Jurkat, Clone E6-1 (cell line): ENCODE results near the gene AOAH.
A peak's percentile ranks its signal among the peaks of the same experiment; 100 is the strongest.
"Not testable (repeated sequence)": the region's sequence is repeated elsewhere in the genome, so short reads cannot be mapped to it uniquely, and the experiment has no call there.

Source experiments
- DNase-seq: peaks from one replicate; pipeline ENCODE4 v3.0.0-alpha.2; 2011; ENCODE audit warnings: low read depth, low spot score
- H3K4me3 ChIP-seq: 2 replicates; pipeline ENCODE4 v1.5.1; 2011; ENCODE audit warnings: mild to moderate bottlenecking, low read length, control low read depth, moderate library complexity

Gene AOAH

GRCh38 chr7:36504617-36505016 is 219.7 kb downstream of the AOAH start:
- H3K4me3 ChIP-seq, DNase-seq: not testable (repeated sequence)

GRCh38 chr7:36504216-36504615 is 220.1 kb downstream of the AOAH start:
- not testable (repeated sequence) for DNase-seq, H3K4me3 ChIP-seq

GRCh38 chr7:36497775-36498174 is 226.5 kb downstream of the AOAH start:
- H3K4me3 ChIP-seq: no peak overlapping the region
- no peak for DNase-seq

DNA sequence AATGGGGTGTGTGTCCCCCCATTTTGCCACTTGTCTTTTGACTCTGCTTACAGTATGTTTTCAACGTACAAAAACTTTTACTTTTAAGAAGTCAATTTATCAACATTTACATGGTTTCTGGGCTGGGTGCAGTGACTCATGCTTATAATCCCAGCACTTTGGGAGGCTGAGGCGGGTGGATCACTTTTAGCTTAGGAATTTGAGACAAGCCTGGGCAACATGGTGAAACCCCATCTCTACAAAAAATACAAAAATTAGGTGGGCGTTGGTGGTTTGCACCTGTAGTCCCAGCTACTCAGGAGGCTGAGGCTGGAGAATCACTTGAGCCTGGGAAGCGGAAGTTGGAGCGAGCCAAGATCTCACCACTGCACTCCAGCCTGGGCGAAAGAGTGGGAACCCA is 227.1 kb downstream of the AOAH start:
- H3K4me3 ChIP-seq, DNase-seq: not testable (repeated sequence)

GRCh38 chr7:36496576-36496975 is 227.7 kb downstream of the AOAH start:
- H3K4me3 ChIP-seq: no peak overlapping the region
- DNase-seq: no peak

DNA sequence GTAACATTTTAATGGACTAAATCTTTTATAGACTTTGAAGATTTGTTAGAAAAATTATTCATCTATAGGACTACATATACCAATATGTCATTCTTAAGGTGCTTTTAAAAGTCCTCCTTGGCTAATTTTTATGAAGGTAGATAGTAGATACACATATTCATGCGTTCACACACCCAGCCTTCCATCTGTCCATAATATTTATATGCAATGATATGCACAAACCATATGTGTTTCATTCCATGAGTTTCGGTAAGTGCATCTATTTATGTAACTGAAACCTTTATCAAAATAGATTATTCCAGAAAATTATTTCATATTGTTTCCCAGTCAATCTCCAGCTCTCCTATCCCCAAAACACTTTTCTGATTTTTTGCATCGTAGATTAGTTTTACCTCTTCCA is 233.0 kb downstream of the AOAH start:
- no peak overlapping the region for H3K4me3 ChIP-seq
- DNase-seq: no peak

- DNase-seq: no peak
- H3K4me3 ChIP-seq: no peak overlapping the region
Measured at GRCh38 chr7:36490419-36490830, 233.9 kb downstream of the AOAH start.

DNA sequence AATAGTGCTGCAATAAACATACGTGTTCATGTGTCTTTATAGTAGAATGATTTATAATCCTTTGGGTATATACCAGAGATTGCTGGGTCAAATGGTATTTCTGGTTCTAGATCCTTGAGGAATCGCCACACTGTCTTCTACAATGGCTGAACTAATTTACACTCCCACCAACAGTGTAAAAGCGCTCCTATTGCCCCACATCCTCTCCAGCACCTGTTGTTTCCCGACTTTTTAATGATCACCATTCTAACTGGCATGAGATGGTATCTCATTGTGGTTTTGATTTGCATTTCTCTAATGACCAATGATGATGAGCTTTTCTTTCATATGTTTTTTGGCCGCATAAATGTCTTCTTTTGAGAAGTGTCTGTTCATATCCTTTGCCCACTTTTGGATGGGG is 235.6 kb downstream of the AOAH start:
- not testable (repeated sequence) for H3K4me3 ChIP-seq, DNase-seq

DNA sequence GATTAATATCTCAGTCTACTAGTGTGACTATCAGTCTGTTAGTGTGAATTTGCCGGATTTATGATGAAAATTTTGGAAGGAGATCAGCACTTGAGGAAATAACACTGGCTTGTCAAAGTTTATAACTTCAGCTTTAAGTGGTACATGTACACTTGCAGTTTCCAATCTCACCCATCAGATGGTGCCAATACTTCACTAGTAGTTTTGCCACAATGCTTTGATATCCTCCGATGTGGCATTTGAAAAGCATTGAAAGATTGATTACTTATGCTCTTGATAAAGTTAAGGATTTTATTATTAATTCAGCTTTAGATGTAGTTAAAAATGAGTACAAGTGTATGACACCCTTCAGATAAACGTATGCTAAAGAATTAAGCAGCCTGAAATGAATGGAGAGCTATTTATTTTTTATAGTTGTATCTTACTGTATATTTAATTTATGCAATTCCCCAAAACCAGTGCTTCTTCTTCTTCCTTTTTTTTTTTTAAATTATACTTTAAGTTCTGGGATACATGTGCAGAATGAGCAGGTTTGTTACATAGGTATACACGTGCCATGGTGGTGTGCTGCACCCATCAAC is 236.4 kb downstream of the AOAH start:
- no peak overlapping the region for H3K4me3 ChIP-seq
- DNase-seq: peak; percentile 75

GRCh38 chr7:36486336-36486735 is 238.0 kb downstream of the AOAH start:
- no peak overlapping the region for H3K4me3 ChIP-seq
- DNase-seq: no peak

- H3K4me3 ChIP-seq: no peak overlapping the region
- no peak for DNase-seq
Measured at GRCh38 chr7:36484265-36484664, 240.0 kb downstream of the AOAH start.

- not testable (repeated sequence) for H3K4me3 ChIP-seq, DNase-seq
Measured at GRCh38 chr7:36483853-36484252, 240.4 kb downstream of the AOAH start.

DNA sequence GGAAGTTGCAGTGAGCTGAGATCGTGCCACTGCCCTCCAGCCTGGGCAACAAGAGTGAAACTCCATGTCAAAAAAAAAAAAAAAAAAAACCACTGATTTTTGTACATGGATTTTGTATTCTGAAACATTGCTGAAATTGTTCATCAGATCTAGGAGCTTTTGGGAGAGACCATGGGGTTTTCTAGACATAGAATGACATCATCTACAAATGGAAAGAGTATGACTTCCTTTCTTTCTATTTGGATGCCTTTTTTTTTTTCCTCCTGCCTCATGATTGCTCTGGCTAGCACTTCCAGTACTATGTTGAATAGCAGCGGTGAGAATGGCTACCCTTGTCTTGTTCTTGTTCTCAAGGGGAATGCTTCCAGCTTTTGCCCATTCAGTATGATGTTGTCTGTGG is 245.5 kb downstream of the AOAH start:
- no peak for DNase-seq
- no peak overlapping the region for H3K4me3 ChIP-seq

GRCh38 chr7:36475381-36475780 is 248.9 kb downstream of the AOAH start:
- no peak overlapping the region for H3K4me3 ChIP-seq
- peak; percentile 54 for DNase-seq

DNA sequence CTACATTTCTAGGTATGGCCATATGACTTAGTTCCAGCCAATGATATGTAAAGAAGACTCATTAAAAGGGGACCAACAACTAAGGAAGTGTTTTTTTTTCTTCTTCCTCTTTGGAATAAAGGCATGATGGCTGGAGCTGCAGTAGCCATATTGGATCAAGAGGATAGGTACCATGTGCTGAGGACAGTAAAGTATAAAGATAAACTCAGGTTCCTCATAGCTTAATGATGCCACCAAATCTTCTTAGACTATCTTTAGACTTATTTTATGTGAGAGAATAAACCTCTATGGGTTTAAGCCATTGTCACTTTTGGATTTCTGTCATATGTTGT is 249.3 kb downstream of the AOAH start:
- no peak overlapping the region for H3K4me3 ChIP-seq
- no peak for DNase-seq

DNA sequence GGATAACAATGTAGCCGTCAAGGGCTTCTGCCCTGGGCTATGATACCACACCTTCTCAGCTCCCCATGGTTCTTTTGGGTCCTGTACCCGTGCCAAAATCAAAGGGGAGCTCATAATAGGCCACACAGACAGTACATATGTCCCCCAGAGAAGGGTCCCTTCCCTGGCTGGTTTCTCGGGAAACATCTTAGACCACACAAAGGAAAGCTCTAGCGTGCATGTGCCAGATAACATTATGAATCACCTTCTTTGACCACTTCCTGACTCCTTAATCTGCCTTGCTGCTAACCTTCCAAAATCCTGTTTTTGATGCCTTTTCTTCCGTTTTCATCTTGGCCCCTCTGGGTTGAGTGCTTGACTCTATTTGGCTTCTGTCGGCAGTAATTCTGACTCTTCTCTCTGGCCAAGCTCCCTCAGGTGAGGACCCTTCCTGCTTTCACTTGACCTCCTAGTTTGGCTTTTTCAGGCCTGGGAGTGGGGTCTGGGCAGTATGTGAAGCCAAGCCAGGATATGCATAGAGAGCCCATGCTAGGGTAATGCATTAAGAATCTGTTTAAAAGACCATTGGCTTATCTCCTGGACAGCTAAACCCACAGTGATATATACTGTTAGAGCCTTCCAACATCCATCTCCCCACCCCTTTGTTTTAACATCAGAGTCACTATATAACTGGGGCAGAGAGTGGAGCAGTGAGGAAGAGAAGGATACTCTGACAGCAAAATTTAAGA is 249.8 kb downstream of the AOAH start:
- H3K4me3 ChIP-seq: no peak overlapping the region

GRCh38 chr7:36473454-36474282 is 250.6 kb downstream of the AOAH start:
- no peak overlapping the region for H3K4me3 ChIP-seq
- DNase-seq: peak; percentile 32

More for the DNA sequence above, 249.8 kb downstream of the AOAH start:
- DNase-seq: peak; percentile 84

DNA sequence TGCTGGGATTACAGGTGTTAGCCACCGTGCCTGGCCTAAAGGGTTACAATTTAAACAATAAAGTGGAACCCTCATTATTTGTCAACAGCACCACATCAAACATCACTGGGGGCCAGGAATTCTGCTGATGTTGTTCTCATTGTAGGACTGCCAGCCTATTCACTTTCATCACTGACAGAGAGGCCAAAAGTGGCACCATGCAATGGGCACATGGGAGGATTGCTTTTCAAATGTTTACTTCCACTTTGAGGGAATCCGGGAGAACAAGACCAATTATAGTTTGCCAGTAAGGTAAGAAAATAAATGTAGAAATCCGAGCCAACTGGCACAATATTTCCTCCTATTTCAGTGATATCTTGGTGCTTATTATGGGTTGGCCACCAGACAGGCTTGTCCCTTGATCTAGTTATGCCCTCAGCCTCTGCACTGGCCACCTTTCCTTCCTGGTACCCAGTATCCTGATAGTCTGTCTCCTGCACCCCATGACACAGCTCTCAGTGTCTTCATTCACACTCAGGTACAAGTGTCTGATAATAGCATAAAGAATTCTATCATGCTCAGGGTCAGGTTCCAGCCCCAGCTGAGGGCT is 252.1 kb downstream of the AOAH start:
- no peak for DNase-seq
- no peak overlapping the region for H3K4me3 ChIP-seq

- H3K4me3 ChIP-seq: no peak overlapping the region
- DNase-seq: no peak
Measured at GRCh38 chr7:36469236-36469635, 255.1 kb downstream of the AOAH start.
